NB4 (cell line): Measurements from ENCODE around the gene ZIC5.

Source experiments
- CTCF ChIP-seq: IDR thresholded peaks from one replicate; pipeline ENCODE4 v1.5.1; 2012; ENCODE audit warnings: low read depth, low read length
- MAX ChIP-seq: IDR thresholded peaks from 2 replicates; pipeline ENCODE4 v1.6.1; 2011; ENCODE audit warnings: low read depth, low read length
- MYC ChIP-seq: IDR thresholded peaks from 2 replicates; pipeline ENCODE4 v1.6.1; 2011; ENCODE audit warnings: low read depth, low read length
- POLR2A ChIP-seq: IDR thresholded peaks from 2 replicates; pipeline ENCODE4 v1.6.1; 2011; ENCODE audit warnings: mild to moderate bottlenecking; ENCODE audit not compliant: insufficient read length; ENCODE audit errors: extremely low read depth

GRCh38 chr13:99922631-99923404 is 48.7 kb downstream of the ZIC5 start:
- TF ChIP-seq CTCF (no peak), POLR2A (no peak), MAX (no peak), MYC (no peak)
